Measurements from ENCODE around the gene SPATA6.

GRCh38 chr1:48266576-48266975 is 205.4 kb downstream of the SPATA6 start:
- no peak for TF ChIP-seq CTCF (IDR thresholded peaks at IDR 0.05)
- TF ChIP-seq EZH2 (IDR thresholded peaks at IDR 0.05; ENCODE audit: borderline replicate concordance, insufficient read depth, low read depth, low read length, poor library complexity, severe bottlenecking): no peak
